Sigmoid colon (tissue), 7 donors: Measurements from ENCODE around the gene CDKAL1. TPM values are rescaled to one million over a fixed set of nuclear protein-coding genes. Genes with fewer than 3 reads are reported as not detected.

Experiments
- DNase-seq: peaks from one replicate; pipeline ENCODE4 v3.0.0-alpha.2; 2019
- H3K27ac ChIP-seq, 4 donors: fragments of 200-600 bp; sonication (generic); one replicate each; pipeline ENCODE4 v1.5.1; 2016 to 2019; ENCODE audit warnings: mild to moderate bottlenecking in 1 of 4
- H3K27me3 ChIP-seq, 3 donors: fragments of 200-600 bp; sonication (generic); one replicate each; pipeline ENCODE4 v1.5.1; 2019; ENCODE audit warnings: mild to moderate bottlenecking in 1 of 3
- H3K36me3 ChIP-seq, 4 donors: fragments of 200-600 bp; sonication (generic); one replicate each; pipeline ENCODE4 v1.5.1; 2016 to 2019
- H3K4me1 ChIP-seq, 4 donors: fragments of 200-600 bp; sonication (generic); one replicate each; pipeline ENCODE4 v1.5.1; 2017 to 2019
- H3K4me3 ChIP-seq, 4 donors: fragments of 200-600 bp; sonication (generic); one replicate each; pipeline ENCODE4 v1.5.1; 2017 to 2019; ENCODE audit warnings: mild to moderate bottlenecking in 2 of 4, moderate library complexity in 1 of 4
- H3K9me3 ChIP-seq, 4 donors: fragments of 200-600 bp in 3 of 4; sonication (generic) in 3 of 4; one replicate each; pipeline versions ENCODE4 v1.5.1 to v1.6.1; 2013 to 2019
- CTCF ChIP-seq, 4 experiments: fragments of 450-650 bp in 3 of 4; fragments of 200-600 bp in 1 of 4; IDR thresholded peaks; one replicate each; pipeline ENCODE4 v1.5.1; 2016 to 2019; ENCODE audit warnings: antibody characterized with exemption in 4 of 4, mild to moderate bottlenecking in 3 of 4, moderate library complexity in 2 of 4
- EP300 ChIP-seq, 4 donors: sonication (generic); formaldehyde crosslinking; IDR thresholded peaks; one replicate each; pipeline ENCODE4 v1.6.1; 2017; ENCODE audit warnings: antibody characterized with exemption in 4 of 4
- POLR2A ChIP-seq, 2 donors: fragments of 450-650 bp; IDR thresholded peaks; one replicate each; pipeline ENCODE4 v1.6.1; 2016; ENCODE audit warnings: antibody characterized with exemption in 2 of 2, mild to moderate bottlenecking in 2 of 2, moderate library complexity in 2 of 2
- POLR2AphosphoS5 ChIP-seq, 4 donors: sonication (generic); formaldehyde crosslinking; IDR thresholded peaks; one replicate each; pipeline ENCODE4 v1.6.1; 2017; ENCODE audit warnings: antibody characterized with exemption in 4 of 4
- WGBS, 2 donors: extraction: QIAGEN DNeasy Blood & Tissue Kit; methylation state at CpG; one replicate each; pipeline ENCODE4 v1.1.7; 2013; 5-methylcytosine and 5-hydroxymethylcytosine counted together
- intact Hi-C: fragments of 100-400 bp; cut with DNase I; formaldehyde crosslinking; loops from one replicate; pipeline ENCODE4 v1.15.1; 2023
- polyA plus RNA-seq, 3 donors: library from polyadenylated mRNA; stranded (reverse); fragments of 200-250 nt; gene quantifications; one replicate each; pipeline ENCODE4 v1.2.3, GENCODE V29; 2013
- total RNA-seq, 4 donors: library from RNA; depleted of rRNA; stranded (reverse); fragments of >200 nt; gene quantifications; one replicate each; pipeline ENCODE4 v1.1.0, GENCODE V29; 2016
- donor health status: healthy with polysubstance abuse.
- donor health status: Bipolar disorder and iron deficiency.
- donor health status: healthy.

CDKAL1 gene
- total and polyA plus RNA-seq, 7 donors, result 2.8 to 14.7 (median 11.4) TPM

- intact Hi-C loops, result no loop called here
- H3K9me3 ChIP-seq, result peaks cover 0 to 5% (median 0%) of the 10 kb centered on the region in 4 donors
- no peaks in the 10 kb centered on the region for H3K36me3 ChIP-seq
- DNase-seq, result no peak
- H3K27me3 ChIP-seq, result no peaks in the 10 kb centered on the region
- 81 to 94% methylated on average over 1 of the region's 1 CpG for WGBS, 2 donors
- H3K27ac ChIP-seq, result no peak overlapping the region
- TF ChIP-seq POLR2A (IDR thresholded peaks at IDR 0.05), result no peak
- no peaks in the 10 kb centered on the region for H3K4me1 ChIP-seq
- no peak overlapping the region for H3K4me3 ChIP-seq
Measured at GRCh38 chr6:20915156-20915555, 380.9 kb downstream of the CDKAL1 start.

- intact Hi-C loops, result no loop called here
- WGBS, 2 donors, result 96% methylated on average over 1 of the region's 1 CpG
Measured at GRCh38 chr6:20915626-20916025, 381.4 kb downstream of the CDKAL1 start.

GRCh38 chr6:20916086-20916485 is 381.8 kb downstream of the CDKAL1 start:
- no peak overlapping the region for H3K27ac ChIP-seq
- no peaks in the 10 kb centered on the region for H3K4me1 ChIP-seq
- no peaks in the 10 kb centered on the region for H3K36me3 ChIP-seq
- intact Hi-C loops, result no loop called here
- no peak for TF ChIP-seq EP300 (IDR thresholded peaks at IDR 0.05)
- no peak for TF ChIP-seq CTCF (IDR thresholded peaks at IDR 0.05)
- no peak for TF ChIP-seq POLR2AphosphoS5 (IDR thresholded peaks at IDR 0.05)
- no peak for TF ChIP-seq POLR2A (IDR thresholded peaks at IDR 0.05)
- DNase-seq, result no peak
- H3K9me3 ChIP-seq, result peaks cover 0 to 5% (median 0%) of the 10 kb centered on the region in 4 donors
- H3K4me3 ChIP-seq, result no peak overlapping the region
- WGBS, 2 donors, result 91 to 94% methylated on average over 3 of the region's 3 CpGs
- H3K27me3 ChIP-seq, result no peaks in the 10 kb centered on the region

More at GRCh38 chr6:20915626-20916025, 381.4 kb downstream of the CDKAL1 start:
- Histone ChIP-seq H3K27ac (no peak overlapping the region), H3K4me1 (no peaks in the 10 kb centered on the region), H3K27me3 (no peaks in the 10 kb centered on the region), H3K36me3 (no peaks in the 10 kb centered on the region), H3K4me3 (no peak overlapping the region), H3K9me3 (peaks cover 0 to 5% (median 0%) of the 10 kb centered on the region in 4 donors)
- no peak for TF ChIP-seq POLR2AphosphoS5 (IDR thresholded peaks at IDR 0.05)
- TF ChIP-seq POLR2A (IDR thresholded peaks at IDR 0.05), result no peak
- TF ChIP-seq EP300 (IDR thresholded peaks at IDR 0.05), result no peak
- no peak for DNase-seq

GRCh38 chr6:20918868-20919267 is 384.6 kb downstream of the CDKAL1 start:
- H3K4me3 ChIP-seq, result no peak overlapping the region
- TF ChIP-seq EP300 (IDR thresholded peaks at IDR 0.05), result no peak
- TF ChIP-seq CTCF (IDR thresholded peaks at IDR 0.05), result no peak
- no peak for TF ChIP-seq POLR2AphosphoS5 (IDR thresholded peaks at IDR 0.05)
- TF ChIP-seq POLR2A (IDR thresholded peaks at IDR 0.05), result no peak
- H3K27me3 ChIP-seq, result no peaks in the 10 kb centered on the region
- no peaks in the 10 kb centered on the region for H3K4me1 ChIP-seq
- DNase-seq, result no peak
- H3K9me3 ChIP-seq, result peaks cover 0 to 5% (median 0%) of the 10 kb centered on the region in 4 donors
- H3K36me3 ChIP-seq, result no peaks in the 10 kb centered on the region
- no peak overlapping the region for H3K27ac ChIP-seq
- 91 to 93% methylated on average over 2 of the region's 2 CpGs for WGBS, 2 donors
- intact Hi-C loops, result no loop called here

- Histone ChIP-seq H3K36me3 (no peaks in the 10 kb centered on the region), H3K4me3 (no peak overlapping the region), H3K27me3 (no peaks in the 10 kb centered on the region), H3K27ac (no peak overlapping the region), H3K4me1 (no peaks in the 10 kb centered on the region), H3K9me3 (peaks cover 0 to 5% (median 0%) of the 10 kb centered on the region in 4 donors)
- TF ChIP-seq EP300 (IDR thresholded peaks at IDR 0.05) (no peak), POLR2AphosphoS5 (IDR thresholded peaks at IDR 0.05) (no peak), POLR2A (IDR thresholded peaks at IDR 0.05) (no peak), CTCF (IDR thresholded peaks at IDR 0.05) (no peak)
- no peak for DNase-seq
- intact Hi-C loops, result no loop called here
- 77 to 89% methylated on average over 4 of the region's 4 CpGs for WGBS, 2 donors
Measured at GRCh38 chr6:20919677-20920385, 385.6 kb downstream of the CDKAL1 start.
